DMS153 (cell line): ENCODE results near the gene ALKBH3.

Source experiments
- DNase-seq: peaks from one replicate; lab custom pipeline; 2025; lab: John Stamatoyannopoulos, UW

ALKBH3 gene

DNA sequence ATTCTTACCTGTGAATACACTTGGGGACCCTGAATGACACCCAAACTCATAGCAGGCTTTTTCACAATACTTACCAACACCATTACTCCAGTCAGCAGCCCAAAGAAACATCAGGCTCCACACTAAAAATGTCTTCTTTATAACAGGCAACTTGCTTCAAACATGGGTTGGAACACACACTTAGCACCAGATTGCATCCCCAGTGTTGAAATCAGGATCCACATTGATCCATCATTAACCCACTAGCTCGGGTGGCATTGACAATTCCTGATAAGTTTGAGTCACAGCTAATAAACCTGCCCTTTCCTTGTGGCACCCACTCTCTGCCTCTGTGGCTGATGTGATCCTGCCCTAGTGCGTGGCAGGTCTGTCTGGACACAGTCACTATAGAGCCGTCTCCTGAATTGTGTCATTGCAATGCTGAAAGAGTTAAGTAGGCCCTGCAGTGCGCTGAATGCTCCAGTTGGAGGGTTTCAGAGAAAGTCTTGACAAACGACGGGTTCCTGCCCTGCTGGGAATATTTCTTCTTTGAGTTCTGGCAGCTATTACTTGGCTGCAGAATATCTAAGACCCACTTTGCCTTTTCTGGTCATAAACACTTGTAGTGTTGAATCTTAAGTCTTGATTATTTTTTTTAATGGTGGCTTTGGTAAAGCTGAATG, 42.2 kb downstream of the ALKBH3 start:
- no peak for DNase-seq

DNA sequence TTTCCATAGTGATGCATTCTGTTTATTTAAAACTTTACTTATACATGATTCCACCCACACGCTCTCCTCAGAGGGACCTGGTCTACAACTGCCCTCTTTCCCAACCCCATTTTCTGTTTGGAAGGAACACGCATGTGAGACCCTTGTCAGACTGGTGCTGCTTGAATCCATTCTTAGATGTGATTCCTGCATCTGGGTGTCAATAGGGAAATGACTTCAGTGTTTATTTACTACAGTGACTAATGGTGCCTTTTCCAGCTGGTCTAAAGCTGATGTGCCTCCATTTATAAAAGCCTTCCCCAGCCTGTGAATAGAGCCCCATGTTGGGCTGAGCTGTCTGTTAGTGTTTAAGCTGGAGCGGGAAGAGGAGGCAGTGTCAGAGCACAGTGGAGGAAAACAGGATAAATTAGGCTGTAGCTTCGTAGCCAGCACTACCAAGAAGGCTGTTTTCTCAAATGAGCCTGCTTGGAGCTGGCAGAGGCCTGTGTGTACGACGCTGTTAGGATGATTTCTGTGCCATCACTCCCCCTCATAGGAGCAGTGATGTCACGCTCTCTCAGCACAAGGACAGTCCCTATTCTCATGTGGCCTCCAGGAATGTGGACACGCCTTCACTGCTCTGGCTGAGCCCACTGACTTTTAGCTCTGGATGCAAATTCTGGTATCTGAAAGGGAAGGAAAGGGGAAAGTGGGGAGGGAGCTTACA, 42.9 kb downstream of the ALKBH3 start:
- DNase-seq = no peak

DNA sequence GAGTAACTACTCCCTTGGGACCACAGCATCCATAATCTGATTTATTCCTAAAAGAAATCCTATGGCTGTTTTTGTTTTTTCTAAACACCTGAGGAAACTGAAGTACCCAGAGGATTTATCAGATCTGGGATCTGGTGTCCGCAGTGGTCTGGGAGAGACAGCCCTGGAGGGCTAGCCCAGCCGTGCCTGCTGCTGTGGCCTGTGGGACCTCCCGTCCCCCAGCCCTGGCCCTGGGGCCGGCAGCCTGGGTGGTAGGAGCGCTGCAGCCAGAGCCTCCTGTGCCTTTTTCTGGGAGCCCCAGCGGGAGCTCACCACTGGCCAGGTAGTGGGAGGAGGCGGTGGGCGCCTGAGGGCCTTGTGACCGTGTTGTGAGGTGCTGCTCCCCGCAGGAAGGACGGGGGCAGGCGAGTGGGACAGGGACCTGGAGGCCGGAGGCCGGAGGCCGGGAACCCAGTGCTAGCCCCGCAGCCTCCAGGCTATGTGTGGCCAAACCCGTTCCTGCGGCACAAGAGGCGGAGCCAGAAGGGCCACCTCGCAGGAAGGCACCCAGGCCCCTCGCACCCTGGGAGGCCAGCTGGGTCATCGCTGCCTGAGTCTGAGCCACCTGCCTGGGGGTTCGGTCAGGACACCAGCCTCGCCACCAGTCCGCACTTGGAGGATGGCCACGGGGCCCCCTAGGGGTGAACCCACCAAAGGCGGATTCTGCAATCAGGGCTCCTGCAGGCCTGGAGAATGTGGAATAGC, 43.7 kb downstream of the ALKBH3 start:
- no peak for DNase-seq

DNA sequence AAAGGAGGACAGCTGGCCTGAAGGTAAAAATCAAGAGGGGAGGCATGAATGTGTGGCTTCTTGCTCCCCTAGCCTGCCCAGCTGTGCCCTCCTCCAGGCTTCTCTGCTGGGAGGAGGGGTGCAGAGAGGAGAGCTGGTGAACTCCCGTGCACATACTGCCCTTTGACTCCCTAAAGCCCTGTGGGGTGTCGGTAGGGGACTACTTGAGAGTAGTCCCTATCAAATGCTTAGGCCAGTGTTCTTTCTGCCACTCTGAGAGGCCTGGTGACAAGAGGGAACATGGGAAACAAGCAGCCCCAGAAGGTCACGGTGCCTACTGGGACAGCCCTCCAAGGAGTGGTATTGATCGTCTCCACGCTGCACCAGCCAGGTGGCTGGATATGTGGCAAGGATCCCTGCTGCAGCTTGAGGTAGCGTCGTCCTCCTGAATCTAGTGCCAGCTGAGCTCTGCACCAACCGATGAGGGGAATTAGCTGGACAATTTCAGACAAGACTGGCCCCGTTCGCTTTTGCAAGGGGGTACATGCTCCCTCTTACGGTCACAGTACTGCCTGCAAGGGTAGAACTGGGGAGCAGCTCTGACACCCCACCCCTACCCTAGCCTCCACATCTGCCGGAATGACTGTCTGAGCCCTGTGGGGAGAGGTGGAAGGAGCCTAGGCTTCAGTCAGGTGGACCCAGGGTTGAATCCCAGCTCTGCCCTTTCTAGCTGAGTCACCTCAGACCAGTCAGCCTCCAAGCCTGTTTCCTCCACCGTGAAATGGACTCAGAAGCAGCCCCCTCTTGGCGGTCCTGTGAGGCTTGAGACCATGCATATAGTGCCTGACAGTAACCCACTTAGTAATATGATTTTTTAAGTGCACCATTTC, 44.7 kb downstream of the ALKBH3 start:
- no peak for DNase-seq

DNA sequence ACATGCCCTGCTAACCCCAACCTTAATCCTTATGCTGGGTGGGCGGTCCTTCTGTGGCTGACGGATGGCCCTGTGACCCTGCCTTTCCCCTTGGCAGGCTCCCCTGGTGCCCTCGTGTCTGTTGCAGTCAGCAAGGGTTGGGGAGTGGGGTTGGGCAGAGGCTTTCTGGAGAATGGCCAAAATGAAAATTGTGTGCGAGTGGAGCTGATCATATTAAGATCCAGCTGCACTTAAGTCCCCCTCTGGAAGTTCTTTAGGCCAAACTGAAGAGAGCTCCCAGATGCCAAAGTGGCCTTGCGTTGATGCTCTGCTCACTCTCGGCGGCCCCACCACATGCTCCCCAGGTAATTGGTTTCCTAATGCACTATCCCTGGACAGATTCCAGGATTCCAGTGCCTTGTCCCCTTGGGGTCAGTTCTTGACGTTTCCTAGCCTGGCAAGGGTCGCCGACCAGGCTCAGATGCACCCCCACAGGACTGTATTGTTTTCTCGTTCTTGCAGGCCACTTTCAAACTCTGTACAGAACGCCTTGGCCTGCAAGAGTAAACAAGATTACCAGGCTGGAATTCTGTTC, 45.4 kb downstream of the ALKBH3 start:
- DNase-seq = no peak

DNA sequence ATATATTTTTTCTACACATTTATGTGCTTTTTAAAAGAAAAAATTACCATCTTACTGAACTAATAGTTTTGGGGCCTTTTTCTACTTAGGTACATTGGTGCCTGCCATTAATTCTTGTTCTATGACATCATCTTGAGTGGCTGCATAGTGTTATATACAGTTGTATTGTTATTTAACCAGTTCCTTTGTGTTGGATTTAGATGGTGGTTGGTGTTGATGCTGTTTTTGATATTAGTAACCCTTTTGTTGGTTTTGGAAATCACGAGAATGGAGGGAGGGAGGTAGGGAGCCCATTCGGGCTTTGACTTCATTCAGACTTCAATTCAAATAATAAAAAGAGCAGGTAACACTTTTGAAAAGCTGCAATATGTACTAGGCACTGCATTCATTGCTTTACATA, 46.4 kb downstream of the ALKBH3 start:
- DNase-seq = no peak

DNA sequence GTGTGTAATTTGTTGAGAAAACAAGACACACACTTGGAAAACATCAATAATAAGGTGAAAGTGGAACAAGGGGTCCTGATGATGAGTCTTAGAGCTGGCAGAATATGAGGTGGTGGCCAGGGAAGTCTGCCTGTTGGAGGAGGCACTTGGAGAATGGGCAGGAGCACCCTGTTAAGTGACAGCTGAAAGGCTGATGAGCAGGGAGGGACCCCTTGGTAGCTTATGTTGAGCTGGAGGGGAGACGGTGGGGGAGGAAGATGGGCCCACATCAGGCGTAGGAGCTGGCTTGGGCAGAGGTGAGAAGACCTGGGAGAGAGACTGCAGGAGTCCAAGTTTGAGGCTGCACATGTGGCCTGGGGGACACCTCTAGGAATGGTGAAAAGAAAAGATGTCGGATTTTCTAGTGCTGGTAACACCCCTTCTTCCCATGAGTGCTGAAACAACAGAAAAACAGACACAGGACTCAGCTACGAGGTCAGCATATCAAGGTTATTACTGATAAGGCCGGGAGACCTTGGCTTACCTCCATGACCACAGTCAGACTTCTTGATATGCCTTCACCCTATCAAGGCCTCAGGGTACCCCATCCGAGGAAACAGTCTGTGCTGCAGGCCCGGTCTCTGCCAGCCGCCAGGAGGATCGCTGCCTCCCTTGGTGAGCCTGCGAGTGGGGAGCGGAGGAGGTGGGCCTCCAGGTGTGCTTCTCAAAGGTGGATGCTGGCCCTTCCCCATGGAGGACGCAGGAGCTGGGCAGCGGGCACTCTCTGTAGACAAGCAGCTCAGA, 47.5 kb downstream of the ALKBH3 start:
- DNase-seq = no peak

DNA sequence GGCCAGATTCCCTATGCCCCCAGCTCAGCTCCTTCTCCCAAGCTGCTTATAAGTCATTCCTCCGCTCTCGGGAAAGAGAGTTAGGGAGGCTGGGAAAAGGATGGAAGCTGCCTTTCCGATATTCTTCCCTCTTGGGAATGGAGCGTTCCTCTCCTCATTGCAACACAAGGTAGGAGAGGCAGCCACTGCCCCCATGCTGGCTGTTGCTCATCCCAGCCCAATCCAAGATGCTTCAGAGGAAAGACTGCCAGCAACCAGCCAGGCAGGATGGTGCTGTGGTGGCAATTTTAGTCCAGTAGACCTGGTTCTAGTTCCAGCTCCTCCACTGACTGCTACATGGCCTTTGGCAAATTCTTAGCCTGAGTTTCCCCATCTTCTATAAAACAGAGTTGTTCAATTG, 48.1 kb downstream of the ALKBH3 start:
- DNase-seq = no peak

DNA sequence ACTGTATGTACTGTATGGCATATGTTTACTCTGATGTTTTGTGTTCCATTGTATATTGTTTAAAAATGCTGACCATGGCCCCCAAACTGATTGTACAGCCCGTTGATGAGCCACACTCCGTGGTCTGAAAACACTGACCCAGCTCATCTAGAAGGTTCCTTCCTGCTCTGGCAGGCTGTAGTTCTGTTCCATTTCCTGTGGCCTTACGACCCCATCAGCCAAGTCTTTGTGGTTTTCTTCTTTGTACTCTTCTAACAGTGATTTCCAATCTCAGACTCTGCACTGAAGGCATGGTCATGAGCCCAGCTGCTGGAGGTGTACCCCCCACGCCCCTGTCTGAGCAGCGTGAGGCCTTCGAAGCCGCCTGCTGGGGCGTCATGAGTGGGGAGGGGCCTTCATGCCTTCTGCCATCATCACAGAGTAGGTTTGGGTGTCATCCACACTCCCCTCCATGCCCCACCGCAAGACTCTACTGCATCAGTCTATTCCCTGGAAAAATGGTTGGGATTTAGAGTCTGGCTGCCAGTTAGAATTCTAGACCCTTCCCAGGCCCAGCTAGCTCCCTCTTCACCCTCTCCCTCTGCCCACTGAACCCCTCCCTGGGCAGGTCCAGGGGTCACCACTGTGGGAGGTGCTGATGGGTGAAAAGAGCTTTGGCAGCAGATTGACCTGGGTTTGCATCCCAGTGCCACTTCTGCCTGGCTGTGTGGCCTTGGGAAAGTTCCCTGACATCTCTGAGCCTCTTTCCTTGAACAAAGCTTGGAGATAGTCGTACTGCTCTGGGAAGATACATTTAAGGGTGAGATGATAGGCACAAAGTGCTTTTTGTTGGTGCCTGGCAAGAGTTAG, 50.5 kb downstream of the ALKBH3 start:
- DNase-seq = no peak

DNA sequence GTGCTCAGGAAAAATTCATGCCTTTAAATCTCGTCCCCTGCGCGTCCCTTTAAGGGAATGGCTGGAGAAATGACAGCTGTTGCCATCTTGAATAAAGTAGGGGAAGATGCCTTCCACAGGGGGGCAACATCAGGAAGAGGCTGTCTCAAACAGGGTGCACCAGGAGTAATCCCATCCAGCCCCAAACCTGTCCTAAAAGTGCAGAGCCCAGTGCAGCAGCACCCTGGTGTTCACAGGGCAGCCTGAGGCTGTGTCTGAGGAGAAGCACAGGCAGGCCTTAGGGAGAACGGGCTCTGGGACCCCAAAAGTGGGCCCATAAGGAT, 51.0 kb downstream of the ALKBH3 start:
- DNase-seq = no peak

DNA sequence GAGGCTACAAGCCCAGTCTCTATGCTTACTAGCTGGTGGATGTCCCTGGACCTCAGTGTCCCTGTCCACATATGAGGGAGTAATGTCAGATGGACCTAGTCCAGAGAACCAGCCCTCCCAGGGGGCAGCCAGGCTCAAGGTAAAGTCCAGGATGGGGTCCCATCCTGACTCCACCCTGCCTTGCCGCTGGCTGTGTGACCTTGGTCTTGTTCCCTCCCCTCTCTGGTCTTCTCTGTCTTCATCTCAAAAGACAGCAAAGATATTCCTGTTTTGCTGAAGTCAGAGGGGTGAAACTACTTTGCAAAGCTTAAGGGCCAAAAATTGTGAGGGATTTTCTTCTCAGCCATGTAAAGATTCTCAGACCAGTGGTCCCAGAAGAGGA, 52.6 kb downstream of the ALKBH3 start:
- no peak for DNase-seq

DNA sequence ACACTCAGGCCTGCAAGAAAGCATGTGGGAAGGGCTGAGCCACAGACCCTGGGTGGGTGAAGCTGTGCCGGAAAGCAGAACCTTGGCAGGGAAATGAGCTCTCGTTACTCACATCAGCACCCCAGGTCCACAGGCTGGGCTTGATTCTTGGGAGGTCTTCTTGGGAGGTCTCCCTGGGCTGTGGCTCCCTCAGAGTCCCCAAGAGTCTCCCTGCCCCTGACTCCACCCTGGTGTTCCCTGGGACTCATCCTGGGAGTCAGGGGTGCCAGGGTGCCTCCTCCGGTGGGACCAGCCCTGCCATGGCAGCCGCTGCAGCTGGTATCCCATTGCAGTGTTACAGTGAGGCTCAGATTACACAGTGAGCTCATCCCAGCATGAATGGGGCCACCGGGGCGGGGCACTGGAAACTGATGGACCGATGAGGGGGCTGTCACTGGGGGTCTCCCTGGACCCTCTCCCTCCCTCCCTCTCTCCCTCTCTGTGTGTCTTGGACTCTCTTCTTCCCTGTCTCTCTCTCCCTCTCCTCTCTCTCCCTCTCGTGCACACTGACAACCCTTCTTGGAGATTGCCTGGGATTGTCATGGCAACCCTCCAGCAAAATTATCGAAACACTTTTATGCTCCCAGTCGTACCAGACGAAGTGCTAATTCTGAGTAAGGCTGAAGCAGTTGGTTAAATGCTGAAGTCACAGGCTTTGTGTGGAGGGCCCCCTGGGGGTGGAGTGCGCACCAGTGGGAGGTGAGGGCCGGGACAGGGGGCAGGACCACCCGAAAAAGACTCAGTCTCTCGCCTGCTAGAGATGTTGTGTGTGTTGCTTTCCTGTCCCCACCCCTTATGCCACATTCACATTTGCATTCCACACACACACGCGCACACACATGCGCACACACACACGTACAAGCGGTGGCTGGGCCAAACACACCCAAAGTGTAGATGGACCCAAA, 53.2 kb downstream of the ALKBH3 start:
- DNase-seq = no peak

DNA sequence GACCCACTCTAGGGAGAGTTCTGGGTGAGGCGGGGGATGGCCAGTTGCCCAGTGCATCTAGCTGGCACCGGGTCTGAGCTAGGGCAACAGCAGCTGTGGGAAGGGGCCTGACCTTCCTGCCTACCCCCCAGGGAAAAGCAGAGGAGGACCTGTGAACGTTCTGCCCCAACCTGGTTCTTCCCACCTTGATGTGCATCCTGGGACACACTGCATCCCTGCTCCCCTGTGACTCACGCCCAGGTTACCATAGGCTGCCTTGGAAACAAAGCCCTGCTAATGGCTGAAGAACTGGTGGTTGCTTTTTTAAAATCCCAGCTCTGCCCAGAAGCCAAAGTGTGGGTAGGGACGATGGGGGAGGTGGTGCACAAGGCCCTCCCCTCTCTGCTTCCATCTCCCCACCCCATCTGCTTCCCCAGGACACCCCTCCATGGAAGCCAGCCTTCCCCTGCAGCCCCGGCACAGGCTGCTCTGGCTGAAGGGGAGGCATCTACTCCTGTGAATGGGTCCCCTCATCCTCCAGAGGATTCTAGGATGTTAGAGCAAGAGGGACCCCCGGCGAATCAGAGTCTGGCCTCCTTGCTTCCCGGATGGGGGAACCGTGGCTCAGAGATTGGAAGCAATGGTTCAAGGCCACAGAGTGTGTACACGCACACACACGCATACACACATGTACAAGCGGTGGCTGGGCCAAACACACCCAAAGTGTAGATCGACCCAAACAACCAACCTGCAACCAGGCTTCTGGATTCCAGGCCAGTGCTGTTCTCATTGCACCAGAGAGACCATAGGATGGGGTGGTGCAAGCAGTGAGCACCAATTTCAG, 54.2 kb downstream of the ALKBH3 start:
- no peak for DNase-seq

DNA sequence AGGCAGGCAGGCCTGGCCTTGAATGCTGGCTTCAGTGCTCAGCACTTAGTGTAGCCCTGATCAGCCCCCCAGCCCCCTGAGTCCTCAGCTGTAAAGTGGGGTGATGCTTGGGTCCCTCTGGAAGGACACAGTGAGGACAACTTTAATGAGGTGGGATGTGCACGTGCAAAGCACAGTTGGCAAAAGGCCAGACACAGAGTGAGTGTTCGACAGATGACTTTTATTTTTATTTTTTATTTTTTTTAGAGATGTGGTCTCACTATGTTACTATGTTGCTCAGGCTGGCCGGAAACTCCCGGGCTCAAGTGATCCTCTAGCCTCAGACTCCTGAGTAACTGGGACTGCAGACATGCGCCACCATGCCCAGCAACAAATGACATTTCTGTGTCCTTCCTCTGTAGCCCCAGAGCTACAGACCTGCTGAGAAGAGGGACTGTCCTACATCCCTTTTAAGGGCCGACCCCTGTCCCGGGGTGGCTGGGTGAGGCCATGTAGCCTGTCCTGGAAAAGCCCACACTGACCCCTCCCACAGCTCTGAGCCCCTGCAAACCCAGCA, 54.9 kb downstream of the ALKBH3 start:
- no peak for DNase-seq

DNA sequence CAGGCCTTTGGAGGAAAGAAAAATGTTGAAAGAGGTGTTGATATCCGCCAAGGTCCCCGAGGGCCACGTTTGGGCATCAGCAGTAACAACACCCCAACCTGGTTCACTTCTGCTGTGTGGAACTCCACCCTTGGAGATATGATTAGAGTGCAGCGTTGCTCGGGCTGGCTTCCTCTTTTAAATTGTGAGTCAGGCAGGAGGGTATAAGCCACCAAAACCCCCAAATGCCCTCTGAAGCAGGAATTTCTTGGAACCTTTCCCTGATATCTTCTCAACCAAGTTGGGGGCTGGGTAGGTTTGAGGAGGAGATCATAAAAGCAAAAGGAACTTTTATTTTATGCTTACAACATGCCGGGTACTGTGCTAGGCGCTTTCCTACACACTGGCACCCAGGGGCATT, 55.4 kb downstream of the ALKBH3 start:
- DNase-seq = no peak

DNA sequence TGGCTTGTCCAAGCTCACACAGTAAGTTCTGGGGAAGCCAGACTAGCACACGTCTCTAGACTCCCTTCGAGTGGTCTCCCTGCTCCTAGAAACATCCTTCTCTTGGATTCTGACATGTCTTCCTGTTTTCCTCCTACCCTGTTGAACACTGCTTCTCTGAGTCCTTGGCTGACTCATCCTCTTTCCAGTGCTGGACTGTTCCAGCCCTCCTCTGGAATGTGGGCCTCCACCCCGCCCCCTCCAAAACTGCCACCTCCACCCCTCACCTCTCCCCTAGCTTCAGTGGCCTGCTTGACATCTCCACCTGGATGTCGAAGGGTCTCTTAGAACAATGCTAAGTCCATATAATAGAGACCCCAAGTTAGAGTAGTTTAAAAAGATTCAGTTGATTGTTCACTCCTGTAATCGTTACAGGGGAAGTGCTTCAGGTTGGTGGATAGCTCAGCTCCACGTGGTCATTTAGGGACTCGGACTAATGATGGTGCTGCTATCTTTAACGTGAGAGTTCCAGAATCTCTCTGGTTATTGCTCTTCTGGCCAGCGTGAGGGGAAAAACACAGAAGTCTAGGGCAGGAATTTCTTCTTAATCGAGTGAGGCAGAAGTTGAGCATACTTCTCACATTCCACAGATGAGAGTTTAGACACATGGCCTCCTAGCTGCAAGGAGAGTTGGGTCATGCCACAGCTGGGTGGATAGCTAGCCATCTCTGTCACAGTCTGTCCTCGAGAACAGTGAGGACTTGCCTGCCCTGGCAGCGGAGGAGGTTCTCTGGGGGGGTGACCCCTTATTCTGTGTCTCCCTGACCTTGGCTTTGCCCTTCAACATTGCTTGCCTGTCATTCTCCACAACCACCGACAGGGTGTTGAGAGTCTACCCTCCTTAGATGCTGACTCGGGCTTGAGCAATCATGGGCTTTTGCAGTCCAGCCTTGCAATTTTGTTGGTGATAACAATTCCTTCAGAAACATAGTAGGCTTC, 57.1 kb downstream of the ALKBH3 start:
- no peak for DNase-seq
